Measurements from ENCODE around the gene GAS7. TPM values are rescaled to one million over a fixed set of nuclear protein-coding genes. Genes with fewer than 3 reads are reported as not detected.

Gene GAS7
- total RNA-seq, 1 donor from 2014 or later, result 2.8 TPM

DNA sequence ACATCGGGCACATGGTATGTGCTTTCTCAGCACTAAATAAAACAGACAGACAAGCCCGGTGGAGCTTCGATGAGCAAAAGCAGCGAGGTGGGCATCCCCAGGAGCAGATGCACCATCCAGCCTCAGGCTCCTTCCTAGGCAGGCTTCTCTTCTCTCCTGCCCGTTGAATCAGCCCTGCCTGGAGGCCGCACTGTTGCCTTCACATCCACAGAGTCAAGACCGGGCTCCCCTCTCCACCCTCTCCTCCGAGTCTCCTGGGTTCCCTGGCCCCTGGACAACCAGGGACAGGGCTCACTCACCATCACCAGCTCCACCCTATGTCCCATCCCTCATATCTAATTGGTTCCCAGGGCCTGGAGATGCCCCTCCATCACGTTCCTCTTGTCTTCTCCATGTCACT, 213.6 kb downstream of the GAS7 start:
- no peak for DNase-seq (ENCODE audit: low read depth in 2 of 2)

DNA sequence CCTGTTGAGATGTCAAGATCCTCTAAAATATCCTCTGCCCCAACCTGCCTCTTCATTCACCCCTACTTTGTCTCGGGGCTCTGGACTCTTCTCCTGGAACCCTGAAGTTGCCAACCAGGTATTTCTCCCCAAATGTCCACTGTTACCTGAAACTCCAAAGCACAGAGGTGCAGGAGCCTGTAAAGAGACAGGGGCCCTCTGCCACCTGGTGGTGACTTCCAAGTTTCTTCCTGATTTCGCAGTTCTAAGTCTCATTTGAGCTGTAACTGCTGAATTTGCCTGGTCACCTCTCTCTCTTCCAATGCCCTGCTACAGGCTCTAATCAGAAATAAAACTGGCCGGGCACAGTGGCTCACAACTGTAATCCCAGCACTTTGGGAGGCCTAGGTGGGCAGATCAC, 216.2 kb downstream of the GAS7 start:
- DNase-seq (ENCODE audit: low read depth in 2 of 2), result no peak

GRCh38 chr17:9981344-9981915, 217.0 kb downstream of the GAS7 start:
- DNase-seq (ENCODE audit: low read depth in 2 of 2), result no peak

- DNase-seq (ENCODE audit: low read depth in 2 of 2), result peak in 1 of 2 donors; percentile 44
Observed at GRCh38 chr17:9979463-9979995, 218.9 kb downstream of the GAS7 start.

- DNase-seq (ENCODE audit: low read depth in 2 of 2), result no peak
Observed at GRCh38 chr17:9977180-9977575, 221.2 kb downstream of the GAS7 start.

GRCh38 chr17:9976283-9977179, 221.9 kb downstream of the GAS7 start:
- no peak for DNase-seq (ENCODE audit: low read depth in 2 of 2)

DNA sequence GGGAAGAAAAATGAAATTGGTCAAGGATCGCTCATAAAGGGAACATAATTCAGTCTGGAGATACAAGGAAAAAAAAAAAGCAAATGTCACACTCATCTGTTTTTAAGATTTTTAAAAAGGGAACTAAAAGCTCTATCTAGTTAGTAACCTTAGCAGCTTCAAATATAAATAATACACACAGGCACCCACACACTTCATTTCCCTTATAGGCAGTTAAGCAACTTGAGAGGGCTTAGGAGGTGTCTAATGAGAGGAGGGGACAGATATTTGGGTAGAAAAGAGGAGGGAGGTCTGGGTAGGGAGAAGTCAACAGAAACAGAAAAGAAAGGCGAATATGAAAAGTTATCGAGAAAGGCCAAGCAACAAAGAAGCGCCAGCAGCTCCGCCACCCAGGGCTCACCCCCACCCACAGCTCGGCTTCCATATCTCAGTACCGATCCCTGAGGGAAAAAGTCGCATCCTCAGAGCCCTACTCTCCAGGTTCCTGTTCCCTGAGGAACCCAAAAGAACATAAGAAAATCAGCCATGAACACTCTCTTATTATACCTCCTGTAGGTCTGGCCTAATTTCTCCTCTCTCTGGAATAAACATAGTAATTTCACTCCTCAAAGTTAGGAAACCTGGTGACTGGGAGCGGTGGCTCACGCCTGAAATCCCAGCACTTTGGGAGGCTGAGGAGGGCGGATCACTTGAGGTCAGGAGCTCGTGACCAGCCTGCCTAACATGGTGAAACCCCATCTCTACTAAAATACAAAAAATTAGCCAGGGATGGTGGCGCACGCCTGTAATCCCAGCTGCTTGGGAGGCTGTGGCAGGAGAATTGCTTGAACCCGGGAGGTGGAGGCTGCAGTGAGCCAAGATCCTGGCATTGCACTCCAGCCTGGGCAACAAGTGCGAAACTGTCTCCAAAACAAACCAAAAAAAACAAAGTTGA, 223.7 kb downstream of the GAS7 start:
- DNase-seq (ENCODE audit: low read depth in 2 of 2), result no peak

DNA sequence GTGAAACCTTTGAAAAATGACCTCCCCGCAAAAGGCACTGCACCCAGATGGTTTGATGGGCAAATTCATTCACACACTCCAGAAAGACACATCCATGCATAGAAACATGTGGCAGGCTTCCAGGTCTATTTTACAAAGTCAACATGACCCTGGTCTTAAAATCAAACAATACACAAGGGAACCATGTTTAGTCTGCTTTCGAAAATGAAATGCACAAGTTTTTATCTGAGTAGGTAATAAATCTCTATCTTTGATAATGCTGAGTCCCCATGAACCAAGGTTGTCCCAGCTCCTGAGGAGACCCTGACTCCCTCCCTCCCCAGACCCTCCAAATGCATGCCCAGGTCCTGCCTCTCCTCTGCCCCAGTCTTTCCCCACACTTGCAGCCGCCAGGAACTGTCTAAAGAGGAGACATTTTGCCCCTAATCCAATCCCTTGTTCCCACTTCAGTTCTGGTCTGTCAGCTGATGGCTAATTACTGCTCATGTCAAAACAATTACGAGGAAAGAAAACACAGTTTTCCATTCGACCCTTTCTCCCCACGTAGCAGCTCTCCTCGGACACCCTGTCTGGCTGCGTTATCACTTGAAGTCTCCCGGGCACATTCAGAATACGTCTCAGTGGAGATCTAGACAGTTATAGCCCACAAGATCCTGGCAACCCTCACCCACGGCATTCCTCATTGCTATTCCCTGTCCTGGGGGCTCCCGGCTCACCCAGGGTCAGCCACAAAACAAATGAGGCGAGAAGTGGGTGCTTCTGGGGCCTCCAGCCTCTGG, 224.5 kb downstream of the GAS7 start:
- DNase-seq (ENCODE audit: low read depth in 2 of 2), result peak in 1 of 2 donors; percentile 22

- DNase-seq (ENCODE audit: low read depth in 2 of 2), result no peak
Observed at GRCh38 chr17:9971991-9972390, 226.4 kb downstream of the GAS7 start.

DNA sequence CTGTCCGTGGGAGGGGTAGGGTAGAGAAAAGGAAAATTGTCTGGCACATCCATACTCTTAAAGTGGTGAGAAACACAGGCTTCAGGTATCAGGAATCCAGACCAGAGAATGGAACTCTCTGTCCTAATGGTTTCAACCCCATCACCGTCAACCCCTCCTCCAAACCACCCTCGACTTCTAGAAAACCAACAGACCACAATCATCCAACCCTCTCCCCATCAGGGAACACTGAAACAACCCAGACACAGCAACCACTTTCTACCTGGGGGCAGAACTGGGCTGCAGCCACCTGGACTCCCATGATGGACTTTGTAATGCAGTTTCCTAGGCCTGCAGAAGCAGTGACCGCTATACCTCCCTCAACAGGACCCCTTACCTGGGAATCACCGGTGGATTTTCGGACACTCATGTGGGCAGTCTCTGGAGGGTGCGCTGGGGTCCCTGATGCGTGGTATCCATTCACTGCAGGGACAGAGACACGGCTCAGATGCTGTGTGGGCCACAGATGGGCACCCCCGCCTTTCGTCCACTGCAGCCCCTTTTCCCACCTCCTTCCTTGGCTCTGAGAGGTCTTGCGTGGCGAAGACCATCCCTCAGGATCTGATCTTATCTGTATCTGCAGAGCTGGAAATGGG, 229.0 kb downstream of the GAS7 start:
- no peak for DNase-seq (ENCODE audit: low read depth in 2 of 2)

GRCh38 chr17:9968881-9969280, 229.5 kb downstream of the GAS7 start:
- no peak for DNase-seq (ENCODE audit: low read depth in 2 of 2)

DNA sequence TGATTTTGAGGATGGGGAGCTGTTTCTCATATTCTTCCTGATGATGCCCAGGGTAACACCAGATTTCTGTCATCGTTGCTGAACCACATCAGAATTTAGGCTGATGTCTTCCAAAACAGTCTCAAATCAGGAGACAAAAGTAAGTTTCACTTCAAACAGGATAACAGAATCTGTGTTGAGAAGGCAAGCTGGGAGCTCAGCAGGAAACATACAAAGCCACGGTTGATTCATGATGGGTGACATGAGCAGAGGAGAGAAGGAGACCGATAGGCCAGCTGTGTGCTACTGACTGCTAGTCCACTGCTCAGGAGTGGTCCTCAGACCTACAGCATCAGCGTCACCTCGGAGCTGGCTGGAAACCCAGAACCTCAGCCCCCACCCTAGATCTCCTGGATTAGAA, 230.4 kb downstream of the GAS7 start:
- no peak for DNase-seq (ENCODE audit: low read depth in 2 of 2)

GRCh38 chr17:9959377-9959981, 238.9 kb downstream of the GAS7 start:
- DNase-seq (ENCODE audit: low read depth in 2 of 2), result peak; percentile 12

- DNase-seq (ENCODE audit: low read depth in 2 of 2), result no peak
Observed at GRCh38 chr17:9958586-9959281, 239.7 kb downstream of the GAS7 start.

DNA sequence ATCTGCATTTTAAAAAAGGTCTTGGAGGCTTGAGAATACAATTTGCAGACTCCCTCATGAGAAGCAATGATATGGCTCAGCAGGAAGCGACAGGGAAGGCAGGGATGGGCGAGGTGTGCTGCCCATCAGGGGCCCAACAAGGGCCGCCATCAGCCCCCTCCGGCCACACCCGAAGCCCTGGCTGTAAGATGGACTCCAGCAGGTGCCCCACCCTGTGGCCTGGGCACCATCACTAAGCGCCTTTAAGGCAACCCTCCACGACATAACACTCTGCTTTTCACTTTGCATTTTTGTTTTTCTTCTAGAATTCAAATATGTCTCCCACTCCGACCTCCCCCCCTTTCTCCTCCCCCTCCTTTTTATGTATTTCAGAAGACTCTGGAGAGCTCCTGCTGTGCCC, 241.2 kb downstream of the GAS7 start:
- DNase-seq (ENCODE audit: low read depth in 2 of 2), result no peak

DNA sequence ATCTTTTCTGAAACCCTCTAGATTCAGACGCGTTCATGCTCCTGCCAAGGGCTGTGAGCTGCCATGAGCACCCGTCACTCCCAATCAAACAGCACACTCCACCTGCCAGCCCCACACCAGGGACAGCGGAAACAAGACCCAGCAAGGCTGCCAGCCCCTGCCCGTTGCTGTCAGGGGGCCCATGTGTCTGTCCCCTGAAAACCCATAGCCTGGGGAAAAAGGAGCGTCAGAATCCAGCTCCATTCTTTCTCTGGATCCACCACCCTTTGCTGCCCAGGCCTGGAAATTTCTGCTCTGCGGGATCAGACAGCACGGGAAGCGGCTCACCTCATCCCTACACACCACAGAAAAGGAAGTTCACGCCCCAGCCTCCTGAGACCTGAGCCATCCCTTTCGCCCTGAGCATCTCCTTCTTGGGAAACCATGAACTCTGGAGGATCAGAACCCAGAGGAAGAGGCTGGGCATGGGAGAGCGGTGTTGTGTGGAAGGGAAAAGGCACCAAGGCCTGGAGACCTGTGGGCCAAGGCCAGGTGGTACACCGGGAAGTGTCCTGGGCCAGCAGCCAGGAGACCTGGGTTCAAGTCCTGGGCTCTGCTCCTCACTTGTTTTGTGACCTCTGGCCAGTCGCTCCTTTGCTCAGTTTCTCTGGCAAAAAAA, 241.8 kb downstream of the GAS7 start:
- no peak for DNase-seq (ENCODE audit: low read depth in 2 of 2)

GRCh38 chr17:9953492-9953891, 244.9 kb downstream of the GAS7 start:
- no peak for DNase-seq (ENCODE audit: low read depth in 2 of 2)

- no peak for DNase-seq (ENCODE audit: low read depth in 2 of 2)
Observed at GRCh38 chr17:9951803-9952202, 246.6 kb downstream of the GAS7 start.

- no peak for DNase-seq (ENCODE audit: low read depth in 2 of 2)
Observed at GRCh38 chr17:9948928-9949327, 249.5 kb downstream of the GAS7 start.
